ENCODE data around the gene CHMP4B.

CHMP4B gene

GRCh38 chr20:33871362-33871761 lies 60.2 kb downstream of the CHMP4B start:
- no peak overlapping the region for H3K27ac ChIP-seq (ENCODE audit: low read length)
- H3K4me3 ChIP-seq (ENCODE audit: low read length), result no peak overlapping the region
- no peak for DNase-seq (ENCODE audit: low read depth, low spot score)
- no peaks in the 10 kb centered on the region for H3K36me3 ChIP-seq (ENCODE audit: control insufficient read depth, insufficient read depth, low read length)
- H3K9me3 ChIP-seq (ENCODE audit: control insufficient read depth, insufficient read depth, low read length), result no peaks in the 10 kb centered on the region
- no peaks in the 10 kb centered on the region for H3K27me3 ChIP-seq (ENCODE audit: control insufficient read depth, insufficient read depth, low read length)
- no peaks in the 10 kb centered on the region; the same call in 1 of the 2 replicates for H3K4me1 ChIP-seq (ENCODE audit: control insufficient read depth, insufficient read depth, low read length)
- WGBS (ENCODE audit: insufficient coverage, insufficient read length), result no CpG with 5 or more reads among the region's 12 CpGs

- Histone ChIP-seq H3K27ac (ENCODE audit: low read length) (no peak overlapping the region), H3K4me1 (ENCODE audit: control insufficient read depth, insufficient read depth, low read length) (no peaks in the 10 kb centered on the region), H3K27me3 (ENCODE audit: control insufficient read depth, insufficient read depth, low read length) (no peaks in the 10 kb centered on the region), H3K9me3 (ENCODE audit: control insufficient read depth, insufficient read depth, low read length) (no peaks in the 10 kb centered on the region), H3K4me3 (ENCODE audit: low read length) (no peak overlapping the region), H3K36me3 (ENCODE audit: control insufficient read depth, insufficient read depth, low read length) (no peaks in the 10 kb centered on the region)
- no peak for DNase-seq (ENCODE audit: low read depth, low spot score)
- WGBS (ENCODE audit: insufficient coverage, insufficient read length), result no CpG with 5 or more reads among the region's 7 CpGs
These were observed 63.0 kb downstream of the CHMP4B start for GRCh38 chr20:33874129-33874528.

GRCh38 chr20:33875055-33875454 lies 63.9 kb downstream of the CHMP4B start:
- H3K4me3 ChIP-seq (ENCODE audit: low read length), result no peak overlapping the region
- H3K9me3 ChIP-seq (ENCODE audit: control insufficient read depth, insufficient read depth, low read length), result no peaks in the 10 kb centered on the region
- no peaks in the 10 kb centered on the region for H3K36me3 ChIP-seq (ENCODE audit: control insufficient read depth, insufficient read depth, low read length)
- no peak overlapping the region for H3K27ac ChIP-seq (ENCODE audit: low read length)
- DNase-seq (ENCODE audit: low read depth, low spot score), result no peak
- no peaks in the 10 kb centered on the region for H3K27me3 ChIP-seq (ENCODE audit: control insufficient read depth, insufficient read depth, low read length)
- no peaks in the 10 kb centered on the region for H3K4me1 ChIP-seq (ENCODE audit: control insufficient read depth, insufficient read depth, low read length)
- no CpG with 5 or more reads among the region's 7 CpGs for WGBS (ENCODE audit: insufficient coverage, insufficient read length)

- H3K27me3 ChIP-seq (ENCODE audit: control insufficient read depth, insufficient read depth, low read length), result no peaks in the 10 kb centered on the region
- no CpG with 5 or more reads among the region's 6 CpGs for WGBS (ENCODE audit: insufficient coverage, insufficient read length)
- no peaks in the 10 kb centered on the region for H3K4me1 ChIP-seq (ENCODE audit: control insufficient read depth, insufficient read depth, low read length)
- no peak for DNase-seq (ENCODE audit: low read depth, low spot score)
- no peaks in the 10 kb centered on the region for H3K9me3 ChIP-seq (ENCODE audit: control insufficient read depth, insufficient read depth, low read length)
- no peak overlapping the region for H3K27ac ChIP-seq (ENCODE audit: low read length)
- H3K4me3 ChIP-seq (ENCODE audit: low read length), result no peak overlapping the region
- no peaks in the 10 kb centered on the region for H3K36me3 ChIP-seq (ENCODE audit: control insufficient read depth, insufficient read depth, low read length)
These were observed 64.4 kb downstream of the CHMP4B start for GRCh38 chr20:33875534-33876026.

- H3K4me1 ChIP-seq (ENCODE audit: control insufficient read depth, insufficient read depth, low read length), result no peaks in the 10 kb centered on the region
- WGBS (ENCODE audit: insufficient coverage, insufficient read length), result no CpG with 5 or more reads among the region's 2 CpGs
- no peaks in the 10 kb centered on the region for H3K36me3 ChIP-seq (ENCODE audit: control insufficient read depth, insufficient read depth, low read length)
- H3K9me3 ChIP-seq (ENCODE audit: control insufficient read depth, insufficient read depth, low read length), result no peaks in the 10 kb centered on the region
- H3K27me3 ChIP-seq (ENCODE audit: control insufficient read depth, insufficient read depth, low read length), result no peaks in the 10 kb centered on the region
- no peak overlapping the region for H3K4me3 ChIP-seq (ENCODE audit: low read length)
- no peak overlapping the region for H3K27ac ChIP-seq (ENCODE audit: low read length)
- no peak for DNase-seq (ENCODE audit: low read depth, low spot score)
These were observed 67.4 kb downstream of the CHMP4B start for GRCh38 chr20:33878583-33878982.

GRCh38 chr20:33880396-33880795 lies 69.2 kb downstream of the CHMP4B start:
- DNase-seq (ENCODE audit: low read depth, low spot score), result no peak
- Histone ChIP-seq H3K36me3 (ENCODE audit: control insufficient read depth, insufficient read depth, low read length) (no peaks in the 10 kb centered on the region), H3K27me3 (ENCODE audit: control insufficient read depth, insufficient read depth, low read length) (no peaks in the 10 kb centered on the region), H3K4me3 (ENCODE audit: low read length) (no peak overlapping the region), H3K27ac (ENCODE audit: low read length) (no peak overlapping the region), H3K4me1 (ENCODE audit: control insufficient read depth, insufficient read depth, low read length) (no peaks in the 10 kb centered on the region), H3K9me3 (ENCODE audit: control insufficient read depth, insufficient read depth, low read length) (no peaks in the 10 kb centered on the region)
- no CpG with 5 or more reads among the region's 4 CpGs for WGBS (ENCODE audit: insufficient coverage, insufficient read length)

GRCh38 chr20:33881989-33882388 lies 70.8 kb downstream of the CHMP4B start:
- no peak for DNase-seq (ENCODE audit: low read depth, low spot score)
- no peaks in the 10 kb centered on the region for H3K27me3 ChIP-seq (ENCODE audit: control insufficient read depth, insufficient read depth, low read length)
- H3K9me3 ChIP-seq (ENCODE audit: control insufficient read depth, insufficient read depth, low read length), result no peaks in the 10 kb centered on the region
- no peaks in the 10 kb centered on the region for H3K36me3 ChIP-seq (ENCODE audit: control insufficient read depth, insufficient read depth, low read length)
- H3K4me1 ChIP-seq (ENCODE audit: control insufficient read depth, insufficient read depth, low read length), result no peaks in the 10 kb centered on the region
- H3K4me3 ChIP-seq (ENCODE audit: low read length), result no peak overlapping the region
- H3K27ac ChIP-seq (ENCODE audit: low read length), result no peak overlapping the region
- no CpG with 5 or more reads among the region's 6 CpGs for WGBS (ENCODE audit: insufficient coverage, insufficient read length)

- H3K4me3 ChIP-seq (ENCODE audit: low read length), result no peak overlapping the region
- no peaks in the 10 kb centered on the region for H3K4me1 ChIP-seq (ENCODE audit: control insufficient read depth, insufficient read depth, low read length)
- no peaks in the 10 kb centered on the region for H3K9me3 ChIP-seq (ENCODE audit: control insufficient read depth, insufficient read depth, low read length)
- no CpG with 5 or more reads among the region's 10 CpGs for WGBS (ENCODE audit: insufficient coverage, insufficient read length)
- H3K27me3 ChIP-seq (ENCODE audit: control insufficient read depth, insufficient read depth, low read length), result no peaks in the 10 kb centered on the region
- H3K36me3 ChIP-seq (ENCODE audit: control insufficient read depth, insufficient read depth, low read length), result no peaks in the 10 kb centered on the region
- no peak for DNase-seq (ENCODE audit: low read depth, low spot score)
- H3K27ac ChIP-seq (ENCODE audit: low read length), result no peak overlapping the region
These were observed 71.3 kb downstream of the CHMP4B start for GRCh38 chr20:33882481-33882880.

- Histone ChIP-seq H3K9me3 (ENCODE audit: control insufficient read depth, insufficient read depth, low read length) (no peaks in the 10 kb centered on the region), H3K36me3 (ENCODE audit: control insufficient read depth, insufficient read depth, low read length) (no peaks in the 10 kb centered on the region), H3K4me1 (ENCODE audit: control insufficient read depth, insufficient read depth, low read length) (no peaks in the 10 kb centered on the region), H3K4me3 (ENCODE audit: low read length) (no peak overlapping the region), H3K27ac (ENCODE audit: low read length) (no peak overlapping the region), H3K27me3 (ENCODE audit: control insufficient read depth, insufficient read depth, low read length) (no peaks in the 10 kb centered on the region)
- DNase-seq (ENCODE audit: low read depth, low spot score), result no peak
- WGBS (ENCODE audit: insufficient coverage, insufficient read length), result no CpG with 5 or more reads among the region's 6 CpGs
These were observed 72.0 kb downstream of the CHMP4B start for GRCh38 chr20:33883164-33883563.

GRCh38 chr20:33884633-33885032 lies 73.5 kb downstream of the CHMP4B start:
- H3K4me3 ChIP-seq (ENCODE audit: low read length), result no peak overlapping the region
- H3K9me3 ChIP-seq (ENCODE audit: control insufficient read depth, insufficient read depth, low read length), result no peaks in the 10 kb centered on the region
- H3K4me1 ChIP-seq (ENCODE audit: control insufficient read depth, insufficient read depth, low read length), result no peaks in the 10 kb centered on the region
- no CpG with 5 or more reads among the region's 2 CpGs for WGBS (ENCODE audit: insufficient coverage, insufficient read length)
- no peak for DNase-seq (ENCODE audit: low read depth, low spot score)
- H3K27me3 ChIP-seq (ENCODE audit: control insufficient read depth, insufficient read depth, low read length), result no peaks in the 10 kb centered on the region
- H3K36me3 ChIP-seq (ENCODE audit: control insufficient read depth, insufficient read depth, low read length), result no peaks in the 10 kb centered on the region
- H3K27ac ChIP-seq (ENCODE audit: low read length), result no peak overlapping the region

- DNase-seq (ENCODE audit: low read depth, low spot score), result no peak
- H3K4me3 ChIP-seq (ENCODE audit: low read length), result no peak overlapping the region
- H3K27ac ChIP-seq (ENCODE audit: low read length), result no peak overlapping the region
- no peaks in the 10 kb centered on the region for H3K9me3 ChIP-seq (ENCODE audit: control insufficient read depth, insufficient read depth, low read length)
- no peaks in the 10 kb centered on the region for H3K27me3 ChIP-seq (ENCODE audit: control insufficient read depth, insufficient read depth, low read length)
- no peaks in the 10 kb centered on the region for H3K4me1 ChIP-seq (ENCODE audit: control insufficient read depth, insufficient read depth, low read length)
- H3K36me3 ChIP-seq (ENCODE audit: control insufficient read depth, insufficient read depth, low read length), result no peaks in the 10 kb centered on the region
These were observed 78.2 kb downstream of the CHMP4B start for GRCh38 chr20:33889312-33889711.

All from iPS DF 6.9 (cell line).